Lower lobe of right lung (tissue), 2 donors: ENCODE results near the gene CPHXL2. TPM values are rescaled to one million over a fixed set of nuclear protein-coding genes. Genes with fewer than 3 reads are reported as not detected.

Experiments
- ATAC-seq, 2 donors: fragments of 200-7000 bp; cut with Tn5 transposase; one replicate each; pipeline ENCODE4 v1.9.1; 2020 to 2022; ENCODE audit warnings: mild to moderate bottlenecking in 2 of 2, moderate library complexity in 2 of 2
- DNase-seq: peaks from one replicate; pipeline ENCODE4 v3.0.0-alpha.2; 2020
- H3K27ac ChIP-seq: fragments of 200-600 bp; one replicate; pipeline ENCODE4 v1.8.0; 2022
- H3K27me3 ChIP-seq: fragments of 200-600 bp; one replicate; pipeline ENCODE4 v1.8.0; 2022; ENCODE audit warnings: low read depth
- H3K36me3 ChIP-seq: fragments of 200-600 bp; one replicate; pipeline ENCODE4 v1.8.0; 2022; ENCODE audit warnings: mild to moderate bottlenecking
- H3K4me1 ChIP-seq: fragments of 200-600 bp; one replicate; pipeline ENCODE4 v1.8.0; 2022
- H3K4me3 ChIP-seq: fragments of 200-600 bp; one replicate; pipeline ENCODE4 v1.8.0; 2022; ENCODE audit warnings: mild to moderate bottlenecking
- H3K9me3 ChIP-seq: fragments of 200-600 bp; one replicate; pipeline ENCODE4 v1.8.0; 2022
- CTCF ChIP-seq: fragments of 200-600 bp; IDR thresholded peaks from one replicate; pipeline ENCODE4 v1.8.0; 2022; ENCODE audit warnings: antibody characterized with exemption, mild to moderate bottlenecking
- intact Hi-C: fragments of 100-400 bp; cut with DNase I; formaldehyde crosslinking; loops from one replicate; pipeline ENCODE4 v1.11.0; 2022
- total RNA-seq: library from RNA; stranded (reverse); fragmentation: NEBNext Ultra II Directional; extraction: Animal tissue kit (Norgen Biotek cat#: 25700); gene quantifications from one replicate; pipeline ENCODE4 v1.2.1, GENCODE V29; 2021
- donor health status: DM: no; HTN: yes; CAD: no; lungs with severe emphysema.

The CPHXL2 gene
- total RNA-seq, 1 donor from 2014 or later, result not detected

- peaks cover 24% of the 10 kb centered on the region for H3K4me1 ChIP-seq
- H3K4me3 ChIP-seq, result peak overlapping the region; percentile 7
- H3K27me3 ChIP-seq, result no peaks in the 10 kb centered on the region
- no peaks in the 10 kb centered on the region for H3K9me3 ChIP-seq
- no peak for TF ChIP-seq CTCF
- DNase-seq (no peak), ATAC-seq (no peak)
- no peak overlapping the region for H3K27ac ChIP-seq
- intact Hi-C loops, result no loop called here
- H3K36me3 ChIP-seq, result peaks cover 59% of the 10 kb centered on the region
These were observed 32.4 kb downstream of the CPHXL2 start for GRCh38 chr16:75644240-75645012.

- no peaks in the 10 kb centered on the region for H3K27me3 ChIP-seq
- DNase-seq (no peak), ATAC-seq (no peak)
- intact Hi-C loops, result no loop called here
- H3K27ac ChIP-seq, result no peak overlapping the region
- H3K4me3 ChIP-seq, result no peak overlapping the region
- peaks cover 12% of the 10 kb centered on the region for H3K4me1 ChIP-seq
- no peak for TF ChIP-seq CTCF
- peaks cover 97% of the 10 kb centered on the region for H3K36me3 ChIP-seq
- no peaks in the 10 kb centered on the region for H3K9me3 ChIP-seq
These were observed 36.2 kb downstream of the CPHXL2 start for GRCh38 chr16:75640598-75640997.

- TF ChIP-seq CTCF, result no peak
- intact Hi-C loops, result no loop called here
- Histone ChIP-seq H3K27me3 (no peaks in the 10 kb centered on the region), H3K4me1 (no peaks in the 10 kb centered on the region), H3K9me3 (no peaks in the 10 kb centered on the region), H3K36me3 (peaks cover 100% of the 10 kb centered on the region), H3K4me3 (no peak overlapping the region), H3K27ac (no peak overlapping the region)
- ATAC-seq (no peak), DNase-seq (no peak)
These were observed 41.8 kb downstream of the CPHXL2 start for GRCh38 chr16:75635036-75635435.

- no peak for ATAC-seq
- no peak for TF ChIP-seq CTCF
- intact Hi-C loops, result no loop called here
These were observed 44.0 kb downstream of the CPHXL2 start for GRCh38 chr16:75632857-75633256.

GRCh38 chr16:75630052-75630451, 46.8 kb downstream of the CPHXL2 start:
- no peak overlapping the region for H3K27ac ChIP-seq
- DNase-seq, result no peak
- H3K9me3 ChIP-seq, result no peaks in the 10 kb centered on the region
- TF ChIP-seq CTCF, result no peak
- no peak overlapping the region for H3K4me3 ChIP-seq
- peaks cover 10% of the 10 kb centered on the region for H3K4me1 ChIP-seq
- H3K27me3 ChIP-seq, result no peaks in the 10 kb centered on the region
- no peak for ATAC-seq
- H3K36me3 ChIP-seq, result peaks cover 97% of the 10 kb centered on the region
- intact Hi-C loops, result no loop called here

More at GRCh38 chr16:75632857-75633256, 44.0 kb downstream of the CPHXL2 start:
- H3K36me3 ChIP-seq, result peaks cover 100% of the 10 kb centered on the region
- no peak overlapping the region for H3K4me3 ChIP-seq
- H3K9me3 ChIP-seq, result no peaks in the 10 kb centered on the region
- H3K4me1 ChIP-seq, result peaks cover 6% of the 10 kb centered on the region
- DNase-seq, result no peak
- H3K27ac ChIP-seq, result no peak overlapping the region
- no peaks in the 10 kb centered on the region for H3K27me3 ChIP-seq
